Measurements from ENCODE around the gene RBM19.

RBM19 gene

DNA sequence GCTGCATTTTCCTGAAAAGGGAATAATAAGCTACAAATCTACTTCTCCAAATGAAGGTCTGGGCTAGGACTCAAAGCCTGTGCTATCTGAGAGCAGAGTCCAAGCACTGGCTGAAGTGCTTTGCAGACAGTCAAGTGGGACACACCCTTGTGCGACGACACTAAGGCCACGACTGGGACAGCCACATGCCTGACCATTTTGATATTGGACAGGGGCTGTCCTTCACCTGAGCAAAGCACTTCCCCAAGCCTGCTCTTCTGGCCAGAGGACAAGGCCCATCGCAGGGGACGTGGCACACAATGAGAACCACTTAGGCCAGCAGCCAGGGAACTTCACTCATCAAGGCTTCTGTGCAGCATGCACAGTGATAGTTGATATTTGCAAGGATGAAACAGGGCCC, 71.4 kb downstream of the RBM19 start:
- no peak for DNase-seq (ENCODE audit: extremely low read depth, low read depth)
- TF ChIP-seq, protein P1, sequence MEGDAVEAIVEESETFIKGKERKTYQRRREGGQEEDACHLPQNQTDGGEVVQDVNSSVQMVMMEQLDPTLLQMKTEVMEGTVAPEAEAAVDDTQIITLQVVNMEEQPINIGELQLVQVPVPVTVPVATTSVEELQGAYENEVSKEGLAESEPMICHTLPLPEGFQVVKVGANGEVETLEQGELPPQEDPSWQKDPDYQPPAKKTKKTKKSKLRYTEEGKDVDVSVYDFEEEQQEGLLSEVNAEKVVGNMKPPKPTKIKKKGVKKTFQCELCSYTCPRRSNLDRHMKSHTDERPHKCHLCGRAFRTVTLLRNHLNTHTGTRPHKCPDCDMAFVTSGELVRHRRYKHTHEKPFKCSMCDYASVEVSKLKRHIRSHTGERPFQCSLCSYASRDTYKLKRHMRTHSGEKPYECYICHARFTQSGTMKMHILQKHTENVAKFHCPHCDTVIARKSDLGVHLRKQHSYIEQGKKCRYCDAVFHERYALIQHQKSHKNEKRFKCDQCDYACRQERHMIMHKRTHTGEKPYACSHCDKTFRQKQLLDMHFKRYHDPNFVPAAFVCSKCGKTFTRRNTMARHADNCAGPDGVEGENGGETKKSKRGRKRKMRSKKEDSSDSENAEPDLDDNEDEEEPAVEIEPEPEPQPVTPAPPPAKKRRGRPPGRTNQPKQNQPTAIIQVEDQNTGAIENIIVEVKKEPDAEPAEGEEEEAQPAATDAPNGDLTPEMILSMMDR (IDR thresholded peaks at IDR 0.05; ENCODE audit: low read depth, low read length), result no peak

- no peak for DNase-seq (ENCODE audit: extremely low read depth, low read depth)
- TF ChIP-seq, protein P1 (IDR thresholded peaks at IDR 0.05; ENCODE audit: low read depth, low read length), result no peak
Observed at GRCh38 chr12:113893221-113893620, 72.9 kb downstream of the RBM19 start.

DNA sequence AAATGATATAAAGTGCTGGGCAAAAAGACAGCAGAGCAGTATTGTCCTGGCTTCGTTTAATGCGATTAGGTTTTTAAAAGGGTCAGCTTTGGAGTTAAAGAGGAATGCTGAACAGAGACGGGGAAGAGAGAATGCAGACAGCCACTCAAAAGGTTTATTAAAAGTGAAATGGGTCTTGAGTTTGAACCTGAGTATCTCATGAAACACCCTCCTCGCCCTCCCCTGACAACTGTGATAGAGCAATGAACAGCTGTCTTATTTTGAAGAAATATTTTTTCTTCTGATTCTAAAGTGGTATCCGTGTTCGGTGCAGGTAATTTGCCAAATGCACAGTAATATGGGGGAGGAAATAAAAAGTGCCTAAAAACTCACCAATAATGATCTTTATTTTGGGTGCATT, 73.6 kb downstream of the RBM19 start:
- TF ChIP-seq, protein P1 (IDR thresholded peaks at IDR 0.05; ENCODE audit: low read depth, low read length), result no peak
- DNase-seq (ENCODE audit: extremely low read depth, low read depth), result no peak

- TF ChIP-seq, protein P1 (IDR thresholded peaks at IDR 0.05; ENCODE audit: low read depth, low read length), result no peak
- DNase-seq (ENCODE audit: extremely low read depth, low read depth), result no peak
Observed at GRCh38 chr12:113891739-113892520, 74.2 kb downstream of the RBM19 start.

- no peak for DNase-seq (ENCODE audit: extremely low read depth, low read depth)
Observed at GRCh38 chr12:113891167-113891692, 74.9 kb downstream of the RBM19 start.

GRCh38 chr12:113889891-113890581, 76.1 kb downstream of the RBM19 start:
- DNase-seq (ENCODE audit: extremely low read depth, low read depth), result no peak
- TF ChIP-seq, protein P1 (IDR thresholded peaks at IDR 0.05; ENCODE audit: low read depth, low read length), result no peak

More at GRCh38 chr12:113891167-113891692, 74.9 kb downstream of the RBM19 start:
- TF ChIP-seq, protein P1 (IDR thresholded peaks at IDR 0.05; ENCODE audit: low read depth, low read length), result no peak

GRCh38 chr12:113889076-113889475, 77.0 kb downstream of the RBM19 start:
- no peak for DNase-seq (ENCODE audit: extremely low read depth, low read depth)
- TF ChIP-seq, protein P1 (IDR thresholded peaks at IDR 0.05; ENCODE audit: low read depth, low read length), result no peak; the same call in 1 of the 2 replicates

Data from AG09319 (cell line).